H1 (cell line): ENCODE results near the gene SPPL3.

Source experiments
- BRCA1 ChIP-seq: IDR thresholded peaks from 2 replicates; pipeline ENCODE4 v1.6.1; 2012; ENCODE audit warnings: low read depth, low read length, improper control_type of control experiment
- CTCF ChIP-seq, 3 experiments: IDR thresholded peaks; 1 replicate in 2 of 3; 2 replicates in 1 of 3; pipeline versions ENCODE4 v1.5.1 to v1.6.1; 2011; ENCODE audit warnings: low read length in 3 of 3, mild to moderate bottlenecking in 3 of 3, inconsistent platforms in 2 of 3, low read depth in 1 of 3, moderate library complexity in 1 of 3; ENCODE audit not compliant: insufficient read depth in 1 of 3; ENCODE audit errors: control extremely low read depth in 1 of 3
- POLR2A ChIP-seq, 2 experiments: IDR thresholded peaks; 1 replicate in 1 of 2; 2 replicates in 1 of 2; pipeline ENCODE4 v1.6.1; 2011; ENCODE audit warnings: low read depth in 2 of 2, low read length in 2 of 2, mild to moderate bottlenecking in 2 of 2; ENCODE audit errors: control extremely low read depth in 1 of 2
- RAD21 ChIP-seq, 2 experiments: IDR thresholded peaks in 1 of 2; conservative IDR thresholded peaks in 1 of 2; 2 replicates each; pipeline ENCODE4 v1.6.1; 2011; ENCODE audit warnings: low read depth in 2 of 2, low read length in 2 of 2, improper control_type of control experiment in 1 of 2, inconsistent platforms in 1 of 2, mild to moderate bottlenecking in 1 of 2, moderate library complexity in 1 of 2
- TCF12 ChIP-seq: IDR thresholded peaks from 2 replicates; pipeline ENCODE4 v1.6.1; 2011; ENCODE audit warnings: low read depth, mild to moderate bottlenecking, low read length
- TF ChIP-seq, protein P1 (sequence below): IDR thresholded peaks from 2 replicates; pipeline ENCODE4 v1.6.1; 2011; ENCODE audit warnings: low read depth, mild to moderate bottlenecking, low read length; ENCODE audit not compliant: insufficient read depth
- TF ChIP-seq, protein P2 (sequence below): IDR thresholded peaks from 2 replicates; pipeline ENCODE4 v1.6.1; 2012; ENCODE audit warnings: low read length, inconsistent platforms

- TF ChIP-seq, protein P1, sequence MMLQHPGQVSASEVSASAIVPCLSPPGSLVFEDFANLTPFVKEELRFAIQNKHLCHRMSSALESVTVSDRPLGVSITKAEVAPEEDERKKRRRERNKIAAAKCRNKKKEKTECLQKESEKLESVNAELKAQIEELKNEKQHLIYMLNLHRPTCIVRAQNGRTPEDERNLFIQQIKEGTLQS: no peak
- TF ChIP-seq POLR2A (IDR thresholded peaks at IDR 0.05; ENCODE audit: control extremely low read depth in 1 of 2, low read depth in 2 of 2, low read length in 2 of 2): no peak
- no peak for TF ChIP-seq CTCF (IDR thresholded peaks at IDR 0.05; ENCODE audit: control extremely low read depth in 1 of 3, insufficient read depth in 1 of 3, low read depth in 1 of 3, low read length in 3 of 3)
- TF ChIP-seq, protein P2, sequence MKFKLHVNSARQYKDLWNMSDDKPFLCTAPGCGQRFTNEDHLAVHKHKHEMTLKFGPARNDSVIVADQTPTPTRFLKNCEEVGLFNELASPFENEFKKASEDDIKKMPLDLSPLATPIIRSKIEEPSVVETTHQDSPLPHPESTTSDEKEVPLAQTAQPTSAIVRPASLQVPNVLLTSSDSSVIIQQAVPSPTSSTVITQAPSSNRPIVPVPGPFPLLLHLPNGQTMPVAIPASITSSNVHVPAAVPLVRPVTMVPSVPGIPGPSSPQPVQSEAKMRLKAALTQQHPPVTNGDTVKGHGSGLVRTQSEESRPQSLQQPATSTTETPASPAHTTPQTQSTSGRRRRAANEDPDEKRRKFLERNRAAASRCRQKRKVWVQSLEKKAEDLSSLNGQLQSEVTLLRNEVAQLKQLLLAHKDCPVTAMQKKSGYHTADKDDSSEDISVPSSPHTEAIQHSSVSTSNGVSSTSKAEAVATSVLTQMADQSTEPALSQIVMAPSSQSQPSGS: no peak
- TF ChIP-seq TCF12: no peak
- TF ChIP-seq BRCA1: no peak
- TF ChIP-seq RAD21 (IDR thresholded peaks at IDR 0.05 in 1 of 2, conservative IDR thresholded peaks at IDR 0.05 in 1 of 2; ENCODE audit: low read depth in 2 of 2, low read length in 2 of 2): no peak
Measured at GRCh38 chr12:120844297-120844696, 59.9 kb downstream of the SPPL3 start.
